Neural progenitor cell (in vitro differentiated cells): ENCODE measurements around the gene OLIG2.

Source experiments
- EZH2 ChIP-seq: fragments of 200-600 bp; sonication (generic); IDR thresholded peaks from 2 replicates; pipeline ENCODE4 v1.6.1; 2017; ENCODE audit warnings: antibody characterized with exemption, mild to moderate bottlenecking, moderate library complexity
- EZH2phosphoT487 ChIP-seq: fragments of 200-600 bp; sonication (generic); IDR thresholded peaks from 2 replicates; pipeline ENCODE4 v1.6.1; 2017; ENCODE audit warnings: antibody characterized with exemption
- TF ChIP-seq, protein P1 (sequence below): fragments of 200-600 bp; sonication (generic); IDR thresholded peaks from 2 replicates; pipeline ENCODE4 v1.5.1; 2017; ENCODE audit warnings: antibody characterized with exemption, mild to moderate bottlenecking

DNA sequence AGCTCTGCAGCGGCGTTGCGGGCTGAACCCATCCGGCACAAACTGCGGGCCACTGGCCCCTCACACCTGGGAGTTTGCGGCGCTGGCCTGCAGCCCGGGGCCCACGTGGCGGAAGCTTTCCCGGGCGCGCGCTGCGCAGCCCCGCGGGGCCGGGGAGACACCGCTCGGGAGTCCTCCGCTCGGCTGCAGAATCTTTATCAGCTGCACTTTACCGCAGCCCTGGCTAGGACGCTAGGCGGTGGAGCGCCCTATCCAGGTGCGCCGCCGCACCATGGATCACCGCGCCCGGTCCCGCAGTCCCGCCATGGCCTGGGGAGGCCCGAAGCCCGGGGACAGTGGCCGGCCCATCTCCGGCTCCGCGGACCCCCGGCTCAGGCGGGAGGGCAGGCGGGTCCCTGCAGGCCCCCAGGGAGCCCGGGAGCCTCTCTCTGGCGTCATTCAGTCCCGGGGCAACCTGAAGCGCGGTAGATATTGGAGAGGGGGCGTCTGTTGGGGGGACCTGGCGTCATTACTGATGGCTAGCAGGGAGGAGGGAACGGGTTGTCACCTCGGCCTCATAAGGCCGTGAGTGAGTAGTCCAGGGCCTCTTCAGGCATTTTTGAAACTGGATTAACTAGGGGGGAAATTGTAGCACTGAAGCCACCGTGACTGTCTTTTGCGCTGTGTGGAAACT is 5.7 kb upstream of the OLIG2 start:
- TF ChIP-seq EZH2 = peak; percentile 98
- peak; percentile 86 for TF ChIP-seq EZH2phosphoT487
- TF ChIP-seq, protein P1, sequence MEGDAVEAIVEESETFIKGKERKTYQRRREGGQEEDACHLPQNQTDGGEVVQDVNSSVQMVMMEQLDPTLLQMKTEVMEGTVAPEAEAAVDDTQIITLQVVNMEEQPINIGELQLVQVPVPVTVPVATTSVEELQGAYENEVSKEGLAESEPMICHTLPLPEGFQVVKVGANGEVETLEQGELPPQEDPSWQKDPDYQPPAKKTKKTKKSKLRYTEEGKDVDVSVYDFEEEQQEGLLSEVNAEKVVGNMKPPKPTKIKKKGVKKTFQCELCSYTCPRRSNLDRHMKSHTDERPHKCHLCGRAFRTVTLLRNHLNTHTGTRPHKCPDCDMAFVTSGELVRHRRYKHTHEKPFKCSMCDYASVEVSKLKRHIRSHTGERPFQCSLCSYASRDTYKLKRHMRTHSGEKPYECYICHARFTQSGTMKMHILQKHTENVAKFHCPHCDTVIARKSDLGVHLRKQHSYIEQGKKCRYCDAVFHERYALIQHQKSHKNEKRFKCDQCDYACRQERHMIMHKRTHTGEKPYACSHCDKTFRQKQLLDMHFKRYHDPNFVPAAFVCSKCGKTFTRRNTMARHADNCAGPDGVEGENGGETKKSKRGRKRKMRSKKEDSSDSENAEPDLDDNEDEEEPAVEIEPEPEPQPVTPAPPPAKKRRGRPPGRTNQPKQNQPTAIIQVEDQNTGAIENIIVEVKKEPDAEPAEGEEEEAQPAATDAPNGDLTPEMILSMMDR = no peak
